HuH-7 (cell line): Measurements from ENCODE around the gene MGA.

ENCODE experiments used
- DNase-seq: peaks from one replicate; pipeline ENCODE4 v3.0.0; 2011; ENCODE audit warnings: low spot score

The MGA gene

GRCh38 chr15:41658689-41659088, 1.5 kb upstream of the MGA start:
- DNase-seq, result no peak

GRCh38 chr15:41659190-41659589, 1.0 kb upstream of the MGA start:
- DNase-seq, result no peak

GRCh38 chr15:41659855-41660234, 360 bp upstream of the MGA start:
- no peak for DNase-seq

- DNase-seq, result no peak
Observed at GRCh38 chr15:41661078-41661517, 893 bp downstream of the MGA start.

GRCh38 chr15:41661518-41662225, 1.5 kb downstream of the MGA start:
- peak; percentile 37 for DNase-seq

- DNase-seq, result no peak
Observed at GRCh38 chr15:41666353-41666920, 6.2 kb downstream of the MGA start.

GRCh38 chr15:41669701-41670100, 9.5 kb downstream of the MGA start:
- no peak for DNase-seq

GRCh38 chr15:41671656-41672648, 11.7 kb downstream of the MGA start:
- no peak for DNase-seq

GRCh38 chr15:41675337-41675736, 15.1 kb downstream of the MGA start:
- no peak for DNase-seq

GRCh38 chr15:41678742-41679141, 18.5 kb downstream of the MGA start:
- DNase-seq, result no peak

- DNase-seq, result no peak
Observed at GRCh38 chr15:41683955-41684354, 23.8 kb downstream of the MGA start.

GRCh38 chr15:41688671-41689070, 28.5 kb downstream of the MGA start:
- DNase-seq, result no peak

GRCh38 chr15:41689083-41689482, 28.9 kb downstream of the MGA start:
- DNase-seq, result no peak

GRCh38 chr15:41689834-41690233, 29.6 kb downstream of the MGA start:
- no peak for DNase-seq

GRCh38 chr15:41690636-41691035, 30.4 kb downstream of the MGA start:
- no peak for DNase-seq

GRCh38 chr15:41691471-41691870, 31.3 kb downstream of the MGA start:
- no peak for DNase-seq

GRCh38 chr15:41692049-41692448, 31.8 kb downstream of the MGA start:
- DNase-seq, result no peak

- DNase-seq, result no peak
Observed at GRCh38 chr15:41693757-41694156, 33.6 kb downstream of the MGA start.

- peak; percentile 17 for DNase-seq
Observed at GRCh38 chr15:41695750-41696436, 35.7 kb downstream of the MGA start.

GRCh38 chr15:41698779-41699178, 38.6 kb downstream of the MGA start:
- no peak for DNase-seq

GRCh38 chr15:41703120-41703519, 42.9 kb downstream of the MGA start:
- DNase-seq, result no peak

- DNase-seq, result no peak
Observed at GRCh38 chr15:41713047-41713446, 52.8 kb downstream of the MGA start.
